Choroid plexus epithelial cell (primary cell): Measurements from ENCODE around the gene NUPR1.
"Not testable (repeated sequence)": the region's sequence is repeated elsewhere in the genome, so short reads cannot be mapped to it uniquely, and the experiment has no call there.

ENCODE experiments used
- DNase-seq: peaks from one replicate; pipeline ENCODE4 v3.0.0-alpha.2; 2010; ENCODE audit warnings: low read depth
- H3K4me3 ChIP-seq: 2 replicates; pipeline ENCODE4 v1.5.1; 2011; ENCODE audit warnings: low read depth, mild to moderate bottlenecking, control low read depth, low read length, moderate library complexity
- TF ChIP-seq, protein P1 (sequence below): conservative IDR thresholded peaks from 2 replicates; pipeline ENCODE4 v1.5.1; 2011; ENCODE audit warnings: low read depth, mild to moderate bottlenecking, control low read depth, inconsistent platforms, low read length, moderate library complexity

The NUPR1 gene

DNA sequence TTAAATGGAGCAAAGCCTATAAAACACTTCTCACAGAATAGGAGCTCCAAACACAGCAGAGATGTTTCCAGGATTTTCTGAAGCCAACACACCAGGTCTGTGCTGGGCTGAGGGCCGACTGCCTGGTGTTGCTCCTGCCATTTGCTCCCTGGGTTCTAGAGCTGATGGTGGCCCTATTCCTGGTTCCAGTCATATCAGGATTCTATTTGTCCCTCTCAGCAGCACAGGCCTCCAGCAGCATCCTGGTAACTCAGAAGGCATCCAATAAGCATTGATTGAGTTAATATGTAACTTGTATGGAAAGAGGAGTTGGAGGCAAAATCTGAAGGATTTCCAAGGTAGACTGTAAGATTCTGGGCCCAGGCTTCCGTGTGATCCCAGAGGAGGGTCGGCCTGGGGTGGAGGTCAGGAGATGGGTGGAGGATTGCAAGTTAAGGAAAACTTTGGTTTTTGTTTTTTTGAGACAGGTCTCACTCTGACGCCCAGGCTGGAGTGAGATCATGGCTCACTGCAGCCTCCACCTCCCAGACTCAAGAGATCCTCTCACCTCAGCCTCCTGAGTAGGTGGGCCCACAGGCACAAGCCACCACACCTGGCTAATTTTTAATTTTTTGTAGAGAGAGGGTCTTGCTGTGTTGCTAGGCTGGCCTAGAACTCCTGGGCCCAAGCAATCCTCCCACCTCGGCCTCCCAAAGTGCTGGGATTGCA lies 5.7 kb downstream of the NUPR1 start:
- TF ChIP-seq, protein P1, sequence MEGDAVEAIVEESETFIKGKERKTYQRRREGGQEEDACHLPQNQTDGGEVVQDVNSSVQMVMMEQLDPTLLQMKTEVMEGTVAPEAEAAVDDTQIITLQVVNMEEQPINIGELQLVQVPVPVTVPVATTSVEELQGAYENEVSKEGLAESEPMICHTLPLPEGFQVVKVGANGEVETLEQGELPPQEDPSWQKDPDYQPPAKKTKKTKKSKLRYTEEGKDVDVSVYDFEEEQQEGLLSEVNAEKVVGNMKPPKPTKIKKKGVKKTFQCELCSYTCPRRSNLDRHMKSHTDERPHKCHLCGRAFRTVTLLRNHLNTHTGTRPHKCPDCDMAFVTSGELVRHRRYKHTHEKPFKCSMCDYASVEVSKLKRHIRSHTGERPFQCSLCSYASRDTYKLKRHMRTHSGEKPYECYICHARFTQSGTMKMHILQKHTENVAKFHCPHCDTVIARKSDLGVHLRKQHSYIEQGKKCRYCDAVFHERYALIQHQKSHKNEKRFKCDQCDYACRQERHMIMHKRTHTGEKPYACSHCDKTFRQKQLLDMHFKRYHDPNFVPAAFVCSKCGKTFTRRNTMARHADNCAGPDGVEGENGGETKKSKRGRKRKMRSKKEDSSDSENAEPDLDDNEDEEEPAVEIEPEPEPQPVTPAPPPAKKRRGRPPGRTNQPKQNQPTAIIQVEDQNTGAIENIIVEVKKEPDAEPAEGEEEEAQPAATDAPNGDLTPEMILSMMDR, result no peak
- DNase-seq, result no peak
- H3K4me3 ChIP-seq, result no peak overlapping the region

DNA sequence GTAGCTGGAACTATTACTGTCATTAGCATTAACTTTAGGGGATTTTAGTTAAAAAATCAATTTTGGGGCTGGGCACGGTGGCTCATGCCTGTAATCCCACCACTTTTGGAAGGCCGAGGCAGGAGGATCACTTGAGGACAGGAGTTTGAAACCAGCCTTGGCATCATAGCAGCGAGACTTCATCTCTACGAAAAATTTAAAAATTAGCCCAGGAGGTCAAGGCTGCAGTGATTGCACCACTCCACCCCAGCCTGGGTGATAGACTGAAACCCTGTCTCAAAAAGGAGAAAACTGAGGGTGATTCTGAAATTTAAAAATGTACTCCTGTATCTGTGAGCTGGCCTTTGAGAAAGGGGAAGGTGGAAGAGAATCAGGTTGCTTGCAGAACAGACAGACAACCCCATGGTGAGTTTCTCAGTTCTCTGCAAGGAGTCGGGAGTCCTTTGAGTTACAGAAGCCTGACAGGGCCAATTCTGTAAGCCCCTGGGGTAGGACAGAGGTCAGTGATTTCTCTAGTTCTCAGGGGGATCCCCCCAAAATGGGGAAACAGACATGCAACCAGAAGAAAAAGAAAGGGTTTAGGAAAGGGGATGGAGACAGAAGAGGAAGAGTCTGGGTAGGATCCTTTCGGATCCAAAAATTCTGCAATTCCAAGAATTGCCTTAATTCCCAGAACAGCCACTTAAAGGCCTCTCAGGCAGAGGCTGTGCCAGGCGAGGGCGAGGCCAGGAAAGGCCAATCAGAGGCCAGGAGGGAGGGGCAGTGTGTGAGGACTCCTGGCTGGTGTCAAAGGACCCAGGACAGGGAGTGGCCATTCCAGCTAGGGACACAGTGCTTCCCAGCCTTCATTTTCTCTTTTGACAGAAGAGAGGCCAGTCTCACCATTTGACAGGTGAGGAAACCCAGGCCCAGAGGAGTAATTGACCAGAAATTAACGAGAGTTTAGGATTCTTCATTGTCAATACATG lies 6.7 kb downstream of the NUPR1 start:
- H3K4me3 ChIP-seq, result no peak overlapping the region
- DNase-seq, result no peak
- TF ChIP-seq, protein P1, result no peak

DNA sequence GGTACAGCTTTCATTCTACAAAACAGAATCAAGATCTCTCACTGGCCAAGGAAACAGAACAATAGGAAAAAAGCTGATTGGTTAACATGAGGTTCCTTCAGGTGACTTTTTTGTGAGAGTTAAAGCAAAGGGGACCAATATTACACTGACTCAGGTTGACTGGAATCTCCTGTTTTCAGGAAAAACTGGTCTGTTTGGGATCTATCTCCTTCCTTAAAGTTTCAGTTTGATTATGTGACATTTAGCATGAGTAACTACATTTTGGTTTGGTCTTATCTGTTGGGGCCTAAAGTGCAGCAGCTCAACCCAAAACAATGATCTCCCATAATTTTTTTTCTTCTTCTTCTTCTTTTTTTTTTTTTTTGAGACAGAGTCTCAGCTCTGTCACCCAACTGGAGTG lies 9.7 kb downstream of the NUPR1 start:
- TF ChIP-seq, protein P1, result no peak
- no peak for DNase-seq
- no peak overlapping the region for H3K4me3 ChIP-seq

DNA sequence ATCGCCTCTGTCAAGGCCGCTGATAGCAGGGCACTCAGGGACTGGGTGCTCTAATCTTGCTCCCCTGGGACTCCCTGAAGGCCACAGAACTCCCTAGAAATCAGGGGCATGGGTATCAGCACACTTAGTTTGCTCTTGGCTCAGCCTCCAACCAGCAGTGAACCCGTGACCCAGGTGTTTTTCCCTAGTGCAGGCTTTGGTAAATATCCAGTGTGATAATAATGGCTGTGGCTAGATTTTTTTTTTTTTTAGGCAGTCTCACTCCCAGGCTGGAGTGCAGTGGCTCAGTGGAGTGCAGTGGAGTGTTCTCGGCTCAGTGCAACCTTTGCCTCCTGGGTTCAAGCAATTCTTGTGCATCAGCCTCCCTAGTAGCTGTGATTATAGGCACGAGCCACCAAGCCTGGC lies 10.3 kb downstream of the NUPR1 start:
- TF ChIP-seq, protein P1, result no peak
- DNase-seq, result no peak
- no peak overlapping the region for H3K4me3 ChIP-seq

DNA sequence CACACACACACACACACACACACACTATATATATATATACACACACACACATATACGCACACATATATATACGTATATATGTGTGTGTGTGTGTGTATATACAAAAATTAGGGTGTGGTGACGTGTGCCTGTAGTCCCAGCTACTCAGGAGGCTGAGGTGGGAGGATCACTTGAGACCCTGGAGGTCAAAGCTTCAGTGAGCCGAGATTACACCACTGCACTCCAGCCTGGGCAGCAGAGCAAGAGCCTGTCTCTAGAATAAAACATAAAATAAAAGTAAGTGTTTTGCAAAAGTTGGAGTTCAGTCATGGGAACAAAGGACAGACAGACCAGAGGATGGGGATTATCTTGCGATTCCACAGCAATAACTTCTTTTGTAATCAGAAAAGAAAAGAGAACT lies 10.8 kb downstream of the NUPR1 start:
- no peak overlapping the region for H3K4me3 ChIP-seq
- no peak for DNase-seq
- TF ChIP-seq, protein P1, result no peak

DNA sequence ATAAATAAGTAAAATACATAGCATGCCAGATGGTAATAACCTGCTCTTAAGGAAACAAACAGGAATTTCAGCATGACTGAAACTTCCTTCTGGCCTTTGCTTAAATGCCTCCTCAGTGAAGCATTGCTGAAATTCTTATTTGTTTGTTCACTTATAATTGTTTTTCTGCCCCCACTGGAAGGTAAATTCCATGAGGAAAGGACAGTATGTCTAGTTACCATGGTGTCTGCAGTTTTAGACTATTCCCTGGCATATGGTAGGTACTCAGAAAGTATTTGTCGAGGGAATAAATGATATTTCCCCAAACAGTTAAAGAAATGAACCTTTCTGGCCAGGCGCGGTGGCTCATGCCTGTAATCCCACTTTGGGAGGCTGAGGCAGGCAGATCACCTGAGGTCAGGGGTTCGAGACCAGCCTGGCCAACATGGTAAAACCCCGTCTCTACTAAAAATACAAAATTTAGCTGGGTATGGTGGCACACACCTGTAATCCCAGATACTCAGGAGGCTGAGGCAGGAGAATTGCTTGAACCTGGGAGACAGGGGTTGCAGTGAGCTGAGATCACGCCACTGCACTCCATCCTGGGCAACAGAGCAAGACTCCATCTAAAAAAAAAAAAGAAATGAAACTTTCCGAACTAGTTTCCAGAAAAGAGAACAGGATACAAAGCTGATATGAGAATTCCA lies 11.5 kb downstream of the NUPR1 start:
- not testable (repeated sequence) for H3K4me3 ChIP-seq
- DNase-seq, result peak; percentile 17
